ENCODE results near the gene ARMS2.

ARMS2 gene

DNA sequence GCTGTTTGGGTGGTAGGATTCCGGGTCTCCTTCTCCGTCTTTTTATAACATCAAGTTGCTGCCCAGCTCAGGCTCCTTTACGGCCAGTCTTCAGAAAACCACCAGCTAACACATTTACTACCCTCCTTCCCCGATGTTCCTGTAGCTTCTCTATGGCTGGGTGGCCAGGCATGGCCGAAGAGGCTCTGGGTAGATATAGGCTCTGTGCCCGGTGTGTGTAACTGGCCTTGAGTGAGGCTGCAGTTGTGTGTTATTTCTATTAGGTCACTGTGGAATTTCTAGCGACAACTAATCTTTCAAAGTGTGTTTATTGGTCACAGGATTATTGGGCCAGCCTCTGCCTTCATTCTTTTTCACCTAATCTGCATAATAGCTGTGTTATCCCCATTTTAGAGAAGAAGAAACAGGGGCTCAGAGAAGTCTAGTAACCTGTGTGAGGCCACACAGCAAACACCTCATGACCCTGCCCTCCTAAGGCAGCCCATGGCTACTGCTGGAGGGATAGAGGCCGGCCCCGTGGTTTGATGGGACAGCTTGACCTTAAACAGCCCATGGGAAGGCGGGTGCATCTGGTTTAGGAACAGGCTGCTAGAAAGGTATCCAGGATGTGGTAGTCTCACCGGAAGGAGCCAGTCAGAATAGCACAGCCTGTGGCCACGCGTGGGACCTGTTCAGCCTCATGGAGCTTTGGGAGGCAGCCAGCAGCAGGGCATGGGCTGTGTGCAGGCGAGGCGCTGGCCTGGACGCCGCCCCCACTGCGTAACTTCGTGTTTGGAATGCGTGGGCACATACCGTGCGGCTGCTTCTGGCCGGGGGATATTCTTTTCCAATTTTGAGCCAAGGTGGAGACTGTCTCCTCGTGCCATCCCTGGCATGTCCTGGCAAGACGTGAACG, 36.6 kb downstream of the ARMS2 start:
- Histone ChIP-seq H3K4me3 (ENCODE audit: low read depth in 1 of 2, low read length in 1 of 2) (no peak overlapping the region), H3K36me3 (no peaks in the 10 kb centered on the region), H3K4me1 (ENCODE audit: control insufficient read depth in 1 of 2, insufficient read depth in 1 of 2, low read depth in 1 of 2, low read length in 1 of 2) (no peaks in the 10 kb centered on the region), H3K9me3 (no peaks in the 10 kb centered on the region), H3K27me3 (peaks cover 41% of the 10 kb centered on the region), H3K27ac (no peak overlapping the region)
- TF ChIP-seq, protein P1, sequence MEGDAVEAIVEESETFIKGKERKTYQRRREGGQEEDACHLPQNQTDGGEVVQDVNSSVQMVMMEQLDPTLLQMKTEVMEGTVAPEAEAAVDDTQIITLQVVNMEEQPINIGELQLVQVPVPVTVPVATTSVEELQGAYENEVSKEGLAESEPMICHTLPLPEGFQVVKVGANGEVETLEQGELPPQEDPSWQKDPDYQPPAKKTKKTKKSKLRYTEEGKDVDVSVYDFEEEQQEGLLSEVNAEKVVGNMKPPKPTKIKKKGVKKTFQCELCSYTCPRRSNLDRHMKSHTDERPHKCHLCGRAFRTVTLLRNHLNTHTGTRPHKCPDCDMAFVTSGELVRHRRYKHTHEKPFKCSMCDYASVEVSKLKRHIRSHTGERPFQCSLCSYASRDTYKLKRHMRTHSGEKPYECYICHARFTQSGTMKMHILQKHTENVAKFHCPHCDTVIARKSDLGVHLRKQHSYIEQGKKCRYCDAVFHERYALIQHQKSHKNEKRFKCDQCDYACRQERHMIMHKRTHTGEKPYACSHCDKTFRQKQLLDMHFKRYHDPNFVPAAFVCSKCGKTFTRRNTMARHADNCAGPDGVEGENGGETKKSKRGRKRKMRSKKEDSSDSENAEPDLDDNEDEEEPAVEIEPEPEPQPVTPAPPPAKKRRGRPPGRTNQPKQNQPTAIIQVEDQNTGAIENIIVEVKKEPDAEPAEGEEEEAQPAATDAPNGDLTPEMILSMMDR (IDR thresholded peaks at IDR 0.05) = no peak

DNA sequence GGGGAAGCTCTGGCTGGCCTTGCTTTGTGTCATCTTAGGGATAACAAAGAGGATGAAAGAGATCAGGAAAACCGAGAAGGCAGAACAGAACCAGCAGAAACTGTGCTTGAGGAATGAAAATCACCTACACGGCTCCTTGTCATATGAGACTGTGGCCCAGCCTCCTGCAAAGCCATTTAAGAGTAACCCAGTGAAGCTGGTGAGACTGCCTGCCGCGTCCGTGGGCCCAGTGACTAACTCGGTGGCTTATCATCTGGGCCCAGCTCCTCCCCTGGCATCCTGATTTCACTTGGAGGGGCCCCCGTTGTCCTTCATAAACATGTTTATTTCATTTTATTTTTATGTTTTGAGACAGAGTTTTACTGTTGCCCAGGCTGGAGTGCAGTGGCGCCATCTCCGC, 37.6 kb downstream of the ARMS2 start:
- H3K27ac ChIP-seq = no peak overlapping the region
- peaks cover 0 to 7% of the 10 kb centered on the region in 2 experiments for H3K4me1 ChIP-seq (ENCODE audit: control insufficient read depth in 1 of 2, insufficient read depth in 1 of 2, low read depth in 1 of 2, low read length in 1 of 2)
- no peaks in the 10 kb centered on the region for H3K36me3 ChIP-seq
- TF ChIP-seq, protein P1 (IDR thresholded peaks at IDR 0.05) = no peak
- no peak overlapping the region for H3K4me3 ChIP-seq (ENCODE audit: low read depth in 1 of 2, low read length in 1 of 2)
- H3K9me3 ChIP-seq = no peaks in the 10 kb centered on the region
- peaks cover 41% of the 10 kb centered on the region for H3K27me3 ChIP-seq

DNA sequence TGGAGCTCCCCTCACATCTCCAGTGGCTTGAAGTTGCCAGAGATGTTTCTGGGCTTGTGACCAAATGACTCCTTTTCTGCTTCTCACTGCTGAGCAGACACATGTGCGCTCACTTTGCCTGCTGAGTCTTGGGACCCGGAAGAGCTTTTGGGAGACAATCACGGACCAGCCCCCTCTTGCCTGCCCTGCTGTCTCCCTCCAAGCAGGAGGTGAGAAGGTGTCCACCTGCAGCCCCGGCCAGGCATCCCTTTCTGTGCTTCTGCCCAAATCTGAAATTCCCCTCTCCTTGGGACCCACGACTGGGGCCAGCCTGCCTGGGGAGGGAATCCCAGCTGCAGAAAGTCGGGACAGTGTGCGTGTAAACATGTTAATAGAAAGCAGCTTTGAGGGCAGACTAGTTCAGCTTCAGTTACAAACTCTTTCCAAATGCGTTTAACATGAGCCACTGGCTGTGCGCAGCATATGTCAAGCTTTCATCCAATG, 38.6 kb downstream of the ARMS2 start:
- no peak overlapping the region for H3K27ac ChIP-seq
- no peak overlapping the region for H3K4me3 ChIP-seq (ENCODE audit: low read depth in 1 of 2, low read length in 1 of 2)
- TF ChIP-seq, protein P1 (IDR thresholded peaks at IDR 0.05) = no peak
- peaks cover 36% of the 10 kb centered on the region for H3K27me3 ChIP-seq
- peaks cover 0 to 7% of the 10 kb centered on the region in 2 experiments for H3K4me1 ChIP-seq (ENCODE audit: control insufficient read depth in 1 of 2, insufficient read depth in 1 of 2, low read depth in 1 of 2, low read length in 1 of 2)
- no peaks in the 10 kb centered on the region for H3K9me3 ChIP-seq
- no peaks in the 10 kb centered on the region for H3K36me3 ChIP-seq

DNA sequence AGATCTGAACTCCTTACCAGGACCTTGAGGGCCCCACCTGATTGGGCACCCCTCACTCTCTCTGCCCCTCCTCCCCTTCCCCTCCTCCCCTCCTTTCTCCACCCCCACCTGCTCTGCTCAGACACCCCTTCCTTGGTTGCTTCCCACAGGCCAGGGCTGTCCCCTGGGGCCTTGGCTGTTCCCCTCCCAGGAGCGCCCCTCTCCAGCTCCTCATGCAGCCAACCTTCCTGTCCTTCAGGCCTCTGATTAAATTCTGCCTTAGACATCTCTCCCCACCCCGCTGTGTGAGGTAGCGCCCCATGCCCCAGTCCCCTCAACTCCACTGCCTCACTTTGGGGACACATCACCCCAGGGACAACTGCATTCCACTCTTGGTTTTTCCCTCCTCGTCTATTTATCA, 39.3 kb downstream of the ARMS2 start:
- no peak overlapping the region for H3K4me3 ChIP-seq (ENCODE audit: low read depth in 1 of 2, low read length in 1 of 2)
- H3K36me3 ChIP-seq = no peaks in the 10 kb centered on the region
- H3K4me1 ChIP-seq (ENCODE audit: control insufficient read depth in 1 of 2, insufficient read depth in 1 of 2, low read depth in 1 of 2, low read length in 1 of 2) = peaks cover 0 to 7% of the 10 kb centered on the region in 2 experiments
- TF ChIP-seq, protein P1 (IDR thresholded peaks at IDR 0.05) = no peak
- H3K27ac ChIP-seq = no peak overlapping the region
- H3K27me3 ChIP-seq = peaks cover 36% of the 10 kb centered on the region
- no peaks in the 10 kb centered on the region for H3K9me3 ChIP-seq

DNA sequence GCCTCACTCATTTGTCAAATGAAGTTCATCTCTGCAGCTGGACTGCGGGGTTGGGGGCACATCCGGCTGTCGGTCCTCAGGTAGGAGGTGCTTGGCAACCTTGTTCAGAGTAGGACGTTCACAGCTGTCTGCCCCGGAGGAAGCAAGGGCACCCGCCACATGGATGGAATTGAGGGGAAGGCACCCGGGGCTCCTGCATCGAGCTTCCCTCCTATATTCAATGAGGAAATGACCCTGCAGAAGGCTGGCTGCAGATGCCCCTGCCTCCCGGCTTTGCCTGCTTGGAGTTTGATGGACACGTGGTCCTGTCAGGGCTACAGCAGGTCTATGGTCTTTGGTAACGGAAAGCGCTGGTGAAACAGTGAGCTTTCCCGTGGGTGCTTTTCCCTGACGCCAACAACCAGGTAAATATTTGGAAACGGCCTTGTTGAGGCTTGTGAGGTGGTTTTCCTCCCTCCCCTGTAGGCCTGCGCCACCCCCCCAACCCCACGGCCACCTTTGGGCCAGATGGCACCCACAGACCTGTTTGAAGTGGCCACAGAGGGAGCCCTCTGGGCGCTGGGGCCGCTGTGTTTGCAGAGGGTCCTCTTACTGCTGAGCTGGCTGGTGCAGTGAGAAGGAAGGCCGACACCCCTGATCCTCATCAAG, 39.8 kb downstream of the ARMS2 start:
- Histone ChIP-seq H3K4me3 (ENCODE audit: low read depth in 1 of 2, low read length in 1 of 2) (no peak overlapping the region), H3K27ac (no peak overlapping the region), H3K27me3 (peaks cover 36% of the 10 kb centered on the region), H3K9me3 (no peaks in the 10 kb centered on the region), H3K4me1 (ENCODE audit: control insufficient read depth in 1 of 2, insufficient read depth in 1 of 2, low read depth in 1 of 2, low read length in 1 of 2) (peaks cover 0 to 7% of the 10 kb centered on the region in 2 experiments), H3K36me3 (no peaks in the 10 kb centered on the region)
- TF ChIP-seq, protein P1 (IDR thresholded peaks at IDR 0.05) = no peak

Measured in neutrophil (primary cell).